ENCODE measurements around the gene SDC1.

SDC1 gene

GRCh38 chr2:20226152-20226545 lies 1.2 kb upstream of the SDC1 start:
- Histone ChIP-seq H3K27me3 (ENCODE audit: control insufficient read depth, insufficient read depth, low read length) (peaks cover 11% of the 10 kb centered on the region), H3K9ac (ENCODE audit: low read depth, low read length) (no peak overlapping the region), H3K36me3 (ENCODE audit: insufficient read depth, low read length) (no peaks in the 10 kb centered on the region), H3K4me2 (ENCODE audit: low read length) (no peak overlapping the region), H3K4me3 (ENCODE audit: low read length) (no peak overlapping the region), H3K4me1 (ENCODE audit: control insufficient read depth, insufficient read depth, low read length) (peaks cover 16% of the 10 kb centered on the region), H3K9me3 (replicated peaks; ENCODE audit: low read length) (no peaks in the 10 kb centered on the region)

DNA sequence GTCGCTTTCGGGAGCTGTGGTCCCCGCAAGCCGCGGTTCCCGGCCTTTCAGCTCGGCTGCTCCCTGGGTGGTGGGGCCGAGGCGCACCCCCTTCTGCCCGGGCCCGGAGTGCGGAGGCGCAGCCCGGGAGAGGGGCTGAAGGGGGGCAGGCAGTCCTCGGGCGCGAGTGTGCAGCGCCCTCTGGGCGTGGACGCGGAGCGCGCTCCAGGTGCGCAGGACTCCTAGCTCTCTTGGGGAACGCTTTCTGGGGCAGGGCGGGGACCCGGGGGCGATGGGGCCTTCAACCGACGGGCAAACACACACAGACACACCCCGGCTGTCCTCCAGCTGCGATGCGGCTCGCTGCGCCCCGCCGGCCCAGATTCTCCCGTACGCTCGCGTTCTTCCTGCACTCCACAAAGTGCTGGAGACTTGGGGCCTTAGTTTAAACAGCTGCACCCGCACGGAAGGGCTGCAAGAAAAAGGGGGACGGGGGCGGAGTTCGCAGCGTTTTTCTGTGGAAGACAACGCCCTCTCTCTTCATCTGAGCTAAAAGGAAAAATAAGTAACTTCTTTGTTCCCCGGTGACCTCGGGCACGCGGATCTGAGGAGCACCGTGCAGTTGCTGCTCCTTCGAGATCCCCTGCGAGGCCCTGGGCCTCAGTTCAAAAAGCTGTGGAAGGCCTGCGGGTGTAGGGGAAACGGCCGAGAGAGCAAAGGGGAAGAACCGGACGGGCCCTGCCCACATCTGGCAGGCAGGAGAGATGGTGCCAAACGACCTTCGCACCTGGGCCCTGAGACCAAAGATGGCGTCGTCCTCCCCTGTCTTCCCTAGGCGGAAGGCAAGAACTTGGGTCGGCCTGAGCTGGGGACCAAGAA lies 593 bp upstream of the SDC1 start:
- H3K9me3 ChIP-seq (replicated peaks; ENCODE audit: low read length) = no peaks in the 10 kb centered on the region
- H3K4me2 ChIP-seq (ENCODE audit: low read length) = peak overlapping the region; percentile 88
- H3K4me1 ChIP-seq (ENCODE audit: control insufficient read depth, insufficient read depth, low read length) = peaks cover 17% of the 10 kb centered on the region
- H3K4me3 ChIP-seq (ENCODE audit: low read length) = peak overlapping the region; percentile 71
- peak overlapping the region; percentile 9 for H3K9ac ChIP-seq (ENCODE audit: low read depth, low read length)
- no peaks in the 10 kb centered on the region for H3K36me3 ChIP-seq (ENCODE audit: insufficient read depth, low read length)
- peaks cover 11% of the 10 kb centered on the region for H3K27me3 ChIP-seq (ENCODE audit: control insufficient read depth, insufficient read depth, low read length)

- peaks cover 17% of the 10 kb centered on the region for H3K4me1 ChIP-seq (ENCODE audit: control insufficient read depth, insufficient read depth, low read length)
- H3K4me3 ChIP-seq (ENCODE audit: low read length) = peak overlapping the region; percentile 72
- H3K9me3 ChIP-seq (replicated peaks; ENCODE audit: low read length) = no peaks in the 10 kb centered on the region
- H3K36me3 ChIP-seq (ENCODE audit: insufficient read depth, low read length) = no peaks in the 10 kb centered on the region
- H3K4me2 ChIP-seq (ENCODE audit: low read length) = peak overlapping the region; percentile 88
- peaks cover 11% of the 10 kb centered on the region for H3K27me3 ChIP-seq (ENCODE audit: control insufficient read depth, insufficient read depth, low read length)
- H3K9ac ChIP-seq (ENCODE audit: low read depth, low read length) = peak overlapping the region; percentile 69
Observed at GRCh38 chr2:20224164-20224715, 690 bp downstream of the SDC1 start.

DNA sequence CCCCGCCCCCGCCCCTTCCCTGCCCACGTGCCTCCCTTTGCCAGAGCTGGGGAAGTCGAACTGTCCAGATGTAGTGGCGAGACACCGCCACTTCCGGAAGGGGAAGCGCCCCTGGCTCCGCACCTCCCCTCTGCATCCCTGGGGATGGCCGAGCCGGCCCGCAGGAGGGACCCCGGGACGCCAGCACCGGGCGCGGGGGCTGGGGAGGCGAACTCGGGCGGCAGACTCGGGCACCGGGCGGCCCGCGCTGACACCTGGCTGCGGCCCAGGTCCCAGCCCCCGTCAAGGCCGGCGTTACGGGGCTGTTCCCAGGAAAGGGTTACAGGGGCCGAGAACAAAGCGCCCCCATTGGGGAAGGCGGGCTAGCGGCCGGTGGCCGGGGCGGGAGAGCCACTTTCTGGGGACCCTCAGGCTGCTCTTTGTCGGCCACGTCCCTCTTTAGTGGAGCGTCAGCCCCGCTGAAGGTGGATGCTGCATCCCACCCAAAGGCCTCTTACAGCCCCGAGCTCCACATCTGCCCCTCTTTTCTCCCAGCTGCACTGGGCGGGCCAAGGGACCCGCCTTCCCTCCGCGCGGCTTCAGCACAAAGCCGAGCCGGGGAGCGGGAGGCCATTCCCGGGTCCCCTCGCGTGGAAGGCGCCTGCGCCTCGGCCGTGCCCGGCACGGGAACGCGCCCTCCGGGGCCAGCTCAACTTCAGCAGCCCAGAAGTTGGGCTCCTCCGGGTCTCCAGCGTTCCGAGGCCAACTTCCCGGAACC lies 1.3 kb downstream of the SDC1 start:
- Histone ChIP-seq H3K4me1 (ENCODE audit: control insufficient read depth, insufficient read depth, low read length) (peaks cover 17% of the 10 kb centered on the region), H3K27me3 (ENCODE audit: control insufficient read depth, insufficient read depth, low read length) (peaks cover 6% of the 10 kb centered on the region), H3K4me2 (ENCODE audit: low read length) (peak overlapping the region; percentile 88), H3K9ac (ENCODE audit: low read depth, low read length) (peak overlapping the region; percentile 69), H3K36me3 (ENCODE audit: insufficient read depth, low read length) (no peaks in the 10 kb centered on the region), H3K9me3 (replicated peaks; ENCODE audit: low read length) (no peaks in the 10 kb centered on the region), H3K4me3 (ENCODE audit: low read length) (peak overlapping the region; percentile 72)

GRCh38 chr2:20222769-20223406 lies 2.0 kb downstream of the SDC1 start:
- H3K36me3 ChIP-seq (ENCODE audit: insufficient read depth, low read length) = no peaks in the 10 kb centered on the region

GRCh38 chr2:20222014-20222768 lies 2.7 kb downstream of the SDC1 start:
- H3K4me1 ChIP-seq (ENCODE audit: control insufficient read depth, insufficient read depth, low read length) = peaks cover 17% of the 10 kb centered on the region
- no peak overlapping the region for H3K9ac ChIP-seq (ENCODE audit: low read depth, low read length)
- no peaks in the 10 kb centered on the region for H3K36me3 ChIP-seq (ENCODE audit: insufficient read depth, low read length)
- no peak overlapping the region for H3K4me2 ChIP-seq (ENCODE audit: low read length)
- no peak overlapping the region for H3K4me3 ChIP-seq (ENCODE audit: low read length)
- peaks cover 6% of the 10 kb centered on the region for H3K27me3 ChIP-seq (ENCODE audit: control insufficient read depth, insufficient read depth, low read length)
- no peaks in the 10 kb centered on the region for H3K9me3 ChIP-seq (replicated peaks; ENCODE audit: low read length)

More at GRCh38 chr2:20222769-20223406, 2.0 kb downstream of the SDC1 start:
- Histone ChIP-seq H3K9me3 (replicated peaks; ENCODE audit: low read length) (no peaks in the 10 kb centered on the region), H3K9ac (ENCODE audit: low read depth, low read length) (no peak overlapping the region), H3K27me3 (ENCODE audit: control insufficient read depth, insufficient read depth, low read length) (peaks cover 6% of the 10 kb centered on the region), H3K4me3 (ENCODE audit: low read length) (peak overlapping the region; percentile 72), H3K4me2 (ENCODE audit: low read length) (peak overlapping the region; percentile 88), H3K4me1 (ENCODE audit: control insufficient read depth, insufficient read depth, low read length) (peaks cover 17% of the 10 kb centered on the region)

- peaks cover 17% of the 10 kb centered on the region for H3K4me1 ChIP-seq (ENCODE audit: control insufficient read depth, insufficient read depth, low read length)
- no peaks in the 10 kb centered on the region for H3K9me3 ChIP-seq (replicated peaks; ENCODE audit: low read length)
- no peak overlapping the region for H3K9ac ChIP-seq (ENCODE audit: low read depth, low read length)
- H3K27me3 ChIP-seq (ENCODE audit: control insufficient read depth, insufficient read depth, low read length) = peaks cover 6% of the 10 kb centered on the region
- no peak overlapping the region for H3K4me2 ChIP-seq (ENCODE audit: low read length)
- H3K4me3 ChIP-seq (ENCODE audit: low read length) = no peak overlapping the region
- H3K36me3 ChIP-seq (ENCODE audit: insufficient read depth, low read length) = no peaks in the 10 kb centered on the region
Observed at GRCh38 chr2:20221555-20221973, 3.4 kb downstream of the SDC1 start.

- no peak overlapping the region for H3K4me3 ChIP-seq (ENCODE audit: low read length)
- H3K36me3 ChIP-seq (ENCODE audit: insufficient read depth, low read length) = no peaks in the 10 kb centered on the region
- H3K4me1 ChIP-seq (ENCODE audit: control insufficient read depth, insufficient read depth, low read length) = peaks cover 17% of the 10 kb centered on the region
- H3K27me3 ChIP-seq (ENCODE audit: control insufficient read depth, insufficient read depth, low read length) = peaks cover 3% of the 10 kb centered on the region
- no peak overlapping the region for H3K4me2 ChIP-seq (ENCODE audit: low read length)
- H3K9ac ChIP-seq (ENCODE audit: low read depth, low read length) = no peak overlapping the region
- no peaks in the 10 kb centered on the region for H3K9me3 ChIP-seq (replicated peaks; ENCODE audit: low read length)
Observed at GRCh38 chr2:20220806-20221554, 4.0 kb downstream of the SDC1 start.

DNA sequence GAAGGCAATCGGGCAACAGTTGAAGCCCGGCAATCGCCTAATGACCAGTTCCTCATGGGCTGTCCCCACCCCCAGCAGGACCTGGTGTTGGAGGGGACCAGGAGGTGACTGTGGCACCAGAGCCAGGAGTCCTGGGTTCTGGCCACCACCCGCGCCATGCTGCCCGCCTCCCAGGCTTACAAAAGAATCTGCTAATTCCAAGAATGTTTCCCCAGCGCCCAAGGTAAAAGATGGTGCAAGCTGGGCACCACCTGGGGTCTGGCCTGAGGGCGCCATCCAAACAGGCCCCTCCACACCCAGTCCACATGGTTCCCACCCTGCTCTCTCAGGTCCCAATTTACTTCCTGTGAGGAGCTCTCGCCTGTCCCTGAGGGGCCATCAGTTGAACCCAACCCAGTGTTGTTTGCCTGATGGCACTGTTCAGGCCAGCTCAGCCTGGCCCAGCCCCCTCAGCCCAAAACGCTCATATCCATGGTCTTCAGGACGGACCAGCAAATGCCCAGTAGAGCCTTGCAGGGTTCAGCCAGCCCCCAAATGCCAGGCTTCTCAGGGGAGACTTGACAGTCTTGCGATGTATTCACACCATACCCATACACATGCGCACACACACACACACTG lies 5.1 kb downstream of the SDC1 start:
- Histone ChIP-seq H3K27me3 (ENCODE audit: control insufficient read depth, insufficient read depth, low read length) (peaks cover 3% of the 10 kb centered on the region), H3K4me2 (ENCODE audit: low read length) (no peak overlapping the region), H3K4me1 (ENCODE audit: control insufficient read depth, insufficient read depth, low read length) (peaks cover 17% of the 10 kb centered on the region), H3K4me3 (ENCODE audit: low read length) (no peak overlapping the region), H3K9ac (ENCODE audit: low read depth, low read length) (no peak overlapping the region), H3K36me3 (ENCODE audit: insufficient read depth, low read length) (no peaks in the 10 kb centered on the region), H3K9me3 (replicated peaks; ENCODE audit: low read length) (no peaks in the 10 kb centered on the region)

All from skeletal muscle satellite cell (primary cell).